Lung (tissue), 12 donors: ENCODE data around the gene ZC3H18. TPM values are rescaled to one million over a fixed set of nuclear protein-coding genes. Genes with fewer than 3 reads are reported as not detected.

Experiments
- ATAC-seq: fragments of 200-7000 bp; cut with Tn5 transposase; one replicate; pipeline ENCODE4 v1.9.1; 2020; ENCODE audit warnings: moderate number of reproducible peaks; ENCODE audit not compliant: insufficient read depth, low FRiP score
- DNase-seq, 3 donors: peaks; one replicate each; pipeline ENCODE4 v3.0.0-alpha.2; 2013 to 2017
- H3K27ac ChIP-seq, 2 donors: one replicate each; pipeline ENCODE4 v1.5.1; 2013; ENCODE audit warnings: mild to moderate bottlenecking in 2 of 2, moderate library complexity in 2 of 2, control low read depth in 1 of 2, inconsistent platforms in 1 of 2, low read depth in 1 of 2, low read length in 1 of 2
- H3K27me3 ChIP-seq, 3 donors: one replicate each; pipeline ENCODE4 v1.5.1; 2013; ENCODE audit warnings: low read length in 2 of 3; ENCODE audit not compliant: control insufficient read depth in 3 of 3, insufficient read depth in 3 of 3
- H3K36me3 ChIP-seq, 4 donors: one replicate each; pipeline ENCODE4 v1.5.1; 2013; ENCODE audit warnings: low read length in 4 of 4, mild to moderate bottlenecking in 1 of 4, moderate library complexity in 1 of 4; ENCODE audit not compliant: control insufficient read depth in 4 of 4, insufficient read depth in 4 of 4
- H3K4me1 ChIP-seq, 5 donors: one replicate each; pipeline ENCODE4 v1.5.1; 2013; ENCODE audit warnings: low read length in 5 of 5, mild to moderate bottlenecking in 2 of 5, moderate library complexity in 1 of 5; ENCODE audit not compliant: control insufficient read depth in 5 of 5, insufficient read depth in 5 of 5
- H3K4me3 ChIP-seq: one replicate; pipeline ENCODE4 v1.5.1; 2013; ENCODE audit warnings: mild to moderate bottlenecking, control low read depth, moderate library complexity
- H3K9ac ChIP-seq, 2 donors: one replicate each; pipeline ENCODE4 v1.5.1; 2013; ENCODE audit warnings: low read length in 2 of 2, control low read depth in 1 of 2; ENCODE audit not compliant: insufficient read depth in 1 of 2
- H3K9me3 ChIP-seq, 4 donors: one replicate each; pipeline ENCODE4 v1.5.1; 2013; ENCODE audit warnings: low read length in 3 of 4, mild to moderate bottlenecking in 1 of 4, moderate library complexity in 1 of 4; ENCODE audit not compliant: control insufficient read depth in 4 of 4, insufficient read depth in 3 of 4
- CTCF ChIP-seq: IDR thresholded peaks from 2 replicates; pipeline ENCODE4 v1.5.1; 2012; ENCODE audit warnings: mild to moderate bottlenecking; ENCODE audit errors: control extremely low read depth, extremely low read depth
- WGBS, 2 donors: extraction: QIAGEN DNeasy Blood & Tissue Kit; methylation state at CpG; one replicate each; pipeline ENCODE4 v1.1.7; 2013; 5-methylcytosine and 5-hydroxymethylcytosine counted together
- polyA plus RNA-seq, 2 donors: library from polyadenylated mRNA; stranded (reverse); fragments of 200-250 nt; gene quantifications; one replicate each; pipeline ENCODE4 v1.2.1, GENCODE V29; 2013
- total RNA-seq, 2 donors: library from RNA; depleted of rRNA in 1 of 2; stranded (reverse); fragments of >200 nt in 1 of 2; gene quantifications; one replicate each; pipeline ENCODE4 v1.2.1, GENCODE V29; 2014 to 2021
- donor health status: control.
- donor health status: control.
- donor health status: Bipolar disorder and iron deficiency.
- donor health status: healthy.
- donor health status: DM: yes; HTN: yes; CAD: no.

Gene ZC3H18
- total and polyA plus RNA-seq, 4 donors = 21.2 to 44.0 (median 28.6) TPM

- H3K27ac ChIP-seq = no peak overlapping the region
- no peak overlapping the region for H3K4me3 ChIP-seq
- H3K36me3 ChIP-seq = peaks cover 3 to 48% (median 9%) of the 10 kb centered on the region in 4 donors
- H3K27me3 ChIP-seq = no peaks in the 10 kb centered on the region
- ATAC-seq (no peak), DNase-seq (no peak)
- no peak for TF ChIP-seq CTCF
- H3K9ac ChIP-seq = no peak overlapping the region
- no peaks in the 10 kb centered on the region for H3K9me3 ChIP-seq
- H3K4me1 ChIP-seq = peaks cover 0 to 3% (median 0%) of the 10 kb centered on the region in 5 donors
- 85 to 93% methylated on average over 19 of the region's 19 CpGs for WGBS, 2 donors
Measured at GRCh38 chr16:88613911-88614817, 44.0 kb downstream of the ZC3H18 start.

GRCh38 chr16:88614818-88615580 is 44.8 kb downstream of the ZC3H18 start:
- H3K27me3 ChIP-seq = no peaks in the 10 kb centered on the region
- H3K27ac ChIP-seq = no peak overlapping the region
- H3K9me3 ChIP-seq = no peaks in the 10 kb centered on the region
- WGBS, 2 donors = 93 to 94% methylated on average over 19 of the region's 19 CpGs
- DNase-seq (no peak), ATAC-seq (no peak)
- H3K9ac ChIP-seq = no peak overlapping the region
- peaks cover 0 to 3% (median 0%) of the 10 kb centered on the region in 5 donors for H3K4me1 ChIP-seq
- peaks cover 3 to 47% (median 6%) of the 10 kb centered on the region in 4 donors for H3K36me3 ChIP-seq
- H3K4me3 ChIP-seq = no peak overlapping the region
- TF ChIP-seq CTCF = no peak

GRCh38 chr16:88616320-88616719 is 46.1 kb downstream of the ZC3H18 start:
- Histone ChIP-seq H3K27me3 (no peaks in the 10 kb centered on the region), H3K4me1 (peaks cover 0 to 3% (median 0%) of the 10 kb centered on the region in 5 donors), H3K4me3 (no peak overlapping the region), H3K36me3 (peaks cover 3 to 35% (median 4%) of the 10 kb centered on the region in 4 donors), H3K9ac (no peak overlapping the region), H3K27ac (no peak overlapping the region), H3K9me3 (no peaks in the 10 kb centered on the region)
- peak; percentile 48 to 76 (median 68) for DNase-seq
- 69 to 88% methylated on average over 13 of the region's 13 CpGs for WGBS, 2 donors
- ATAC-seq = peak; percentile 82
- TF ChIP-seq CTCF = no peak
